NT2/D1 (cell line): ENCODE data around the gene MSANTD2.

Source experiments
- SUZ12 ChIP-seq: IDR thresholded peaks from 2 replicates; pipeline ENCODE4 v1.6.1; 2011; ENCODE audit not compliant: insufficient read length, insufficient read depth; ENCODE audit errors: extremely low read depth
- YY1 ChIP-seq: IDR thresholded peaks from 2 replicates; pipeline ENCODE4 v1.6.1; 2011; ENCODE audit not compliant: insufficient read length, insufficient read depth
- ZNF274 ChIP-seq: IDR thresholded peaks from 2 replicates; pipeline ENCODE4 v1.6.1; 2011; ENCODE audit warnings: mild to moderate bottlenecking, low read depth, low read length

DNA sequence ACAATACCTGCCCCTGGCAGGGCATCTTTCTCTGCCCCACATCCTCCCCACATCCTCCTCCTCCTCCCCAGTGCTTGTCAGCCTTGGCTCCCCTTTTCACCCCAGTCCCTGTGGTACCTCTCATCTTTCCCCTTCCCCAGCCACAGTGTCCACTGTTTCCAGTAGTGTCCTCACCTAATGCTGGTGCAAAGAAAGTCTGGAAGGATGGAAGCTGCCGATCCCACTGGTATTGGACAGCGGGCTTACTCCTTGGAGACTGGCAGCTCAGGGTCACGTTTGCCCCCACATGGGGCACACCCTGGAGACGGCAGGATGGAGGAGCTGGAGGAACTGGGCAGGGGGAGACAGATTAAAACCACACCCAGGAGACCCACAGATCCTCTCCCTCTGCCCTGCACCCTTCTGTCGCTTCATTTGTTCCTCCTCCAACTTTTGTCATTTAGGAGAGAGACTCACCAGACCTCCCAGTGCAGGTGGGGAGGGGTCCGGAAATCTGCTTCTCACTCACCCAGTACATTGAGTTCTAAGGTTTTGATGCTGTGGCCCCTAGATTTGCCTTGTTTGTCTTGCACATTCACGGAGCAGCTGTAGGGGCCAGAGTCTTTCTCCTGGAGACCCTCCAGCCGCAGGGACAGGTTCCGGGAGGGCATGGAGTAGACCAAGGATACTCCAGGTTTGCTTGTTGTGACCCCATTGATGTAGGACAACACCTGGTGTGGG lies 44.0 kb downstream of the MSANTD2 start:
- no peak for TF ChIP-seq YY1
- no peak for TF ChIP-seq ZNF274
- TF ChIP-seq SUZ12 = no peak
